Kasumi-1 (cell line): ENCODE measurements around the gene ZYX.
"Not testable (repeated sequence)": the region's sequence is repeated elsewhere in the genome, so short reads cannot be mapped to it uniquely, and the experiment has no call there.

ENCODE experiments used
- DNase-seq, 2 experiments: peaks; one replicate each; lab custom pipeline; 2025; lab: John Stamatoyannopoulos, UW

ZYX gene

GRCh38 chr7:143397710-143398530, 16.8 kb downstream of the ZYX start:
- no peak for DNase-seq

GRCh38 chr7:143398616-143399015, 17.5 kb downstream of the ZYX start:
- no peak for DNase-seq

- DNase-seq = no peak
These were observed 18.0 kb downstream of the ZYX start for GRCh38 chr7:143399151-143399550.

GRCh38 chr7:143399642-143400041, 18.5 kb downstream of the ZYX start:
- no peak for DNase-seq

GRCh38 chr7:143401265-143401664, 20.1 kb downstream of the ZYX start:
- DNase-seq = no peak

GRCh38 chr7:143402233-143402632, 21.1 kb downstream of the ZYX start:
- DNase-seq = not testable (repeated sequence)

GRCh38 chr7:143405173-143406001, 24.2 kb downstream of the ZYX start:
- DNase-seq = no peak

GRCh38 chr7:143406002-143406357, 24.8 kb downstream of the ZYX start:
- no peak for DNase-seq

GRCh38 chr7:143407287-143408251, 26.4 kb downstream of the ZYX start:
- DNase-seq = peak; percentile 67 to 71

- no peak for DNase-seq
These were observed 27.1 kb downstream of the ZYX start for GRCh38 chr7:143408252-143408685.

- no peak for DNase-seq
These were observed 27.8 kb downstream of the ZYX start, which contains the start of gene EPHA1 for GRCh38 chr7:143408686-143409561. EPHA1 (minus strand) TSS chr7:143408856; CDS start chr7:143408805, 51 bp downstream.

- peak; percentile 90 to 93 for DNase-seq
These were observed 29.4 kb downstream of the ZYX start for GRCh38 chr7:143410521-143411004.

- DNase-seq = peak; percentile 50 to 72
These were observed 31.0 kb downstream of the ZYX start for GRCh38 chr7:143411976-143412708.

GRCh38 chr7:143413123-143413522, 32.0 kb downstream of the ZYX start:
- DNase-seq = no peak

GRCh38 chr7:143415209-143415608, 34.1 kb downstream of the ZYX start:
- DNase-seq = not testable (repeated sequence)

- no peak for DNase-seq
These were observed 34.7 kb downstream of the ZYX start for GRCh38 chr7:143415742-143416397.

- DNase-seq = peak; percentile 68 to 77
These were observed 35.5 kb downstream of the ZYX start for GRCh38 chr7:143416565-143417149.

GRCh38 chr7:143417734-143418383, 36.7 kb downstream of the ZYX start:
- no peak for DNase-seq
